Activated naive CD4-positive, alpha-beta T cell treated with anti-CD3 and anti-CD28 coated beads, Interleukin-2, amount 50 U/mL, for 24 hours (primary cell): ENCODE measurements around the gene MDN1.
"Not testable (repeated sequence)": the region's sequence is repeated elsewhere in the genome, so short reads cannot be mapped to it uniquely, and the experiment has no call there.

Source experiments
- H3K27ac Mint-ChIP-seq: one replicate; pipeline ENCODE4 v1.8.0; 2021; ENCODE audit warnings: mild to moderate bottlenecking, mixed read lengths
- H3K27me3 Mint-ChIP-seq: one replicate; pipeline ENCODE4 v1.8.0; 2021; ENCODE audit warnings: mixed read lengths
- H3K36me3 Mint-ChIP-seq: one replicate; pipeline ENCODE4 v1.8.0; 2021; ENCODE audit warnings: mixed read lengths
- H3K4me1 Mint-ChIP-seq: one replicate; pipeline ENCODE4 v1.8.0; 2021; ENCODE audit warnings: mixed read lengths
- H3K4me3 Mint-ChIP-seq: one replicate; pipeline ENCODE4 v1.8.0; 2021; ENCODE audit warnings: mild to moderate bottlenecking, mixed read lengths
- H3K9me3 Mint-ChIP-seq: one replicate; pipeline ENCODE4 v1.8.0; 2021; ENCODE audit warnings: mixed read lengths

The MDN1 gene

GRCh38 chr6:89670935-89671565 is 148.5 kb downstream of the MDN1 start:
- peaks cover 22% of the 10 kb centered on the region for H3K36me3 Mint-ChIP-seq

GRCh38 chr6:89669002-89669401 is 150.6 kb downstream of the MDN1 start:
- Mint-ChIP-seq H3K4me3 (no peak overlapping the region), H3K4me1 (peaks cover 4% of the 10 kb centered on the region), H3K36me3 (peaks cover 17% of the 10 kb centered on the region), H3K27ac (no peak overlapping the region), H3K9me3 (no peaks in the 10 kb centered on the region), H3K27me3 (no peaks in the 10 kb centered on the region)

More at GRCh38 chr6:89670935-89671565, 148.5 kb downstream of the MDN1 start:
- Mint-ChIP-seq H3K27me3 (no peaks in the 10 kb centered on the region), H3K4me1 (peaks cover 4% of the 10 kb centered on the region), H3K9me3 (no peaks in the 10 kb centered on the region), H3K27ac (no peak overlapping the region), H3K4me3 (no peak overlapping the region)

- Mint-ChIP-seq H3K9me3 (no peaks in the 10 kb centered on the region), H3K4me1 (peaks cover 4% of the 10 kb centered on the region), H3K27ac (peak overlapping the region; percentile 79), H3K4me3 (no peak overlapping the region), H3K27me3 (no peaks in the 10 kb centered on the region), H3K36me3 (peaks cover 15% of the 10 kb centered on the region)
Measured at GRCh38 chr6:89667872-89668556, 151.6 kb downstream of the MDN1 start.

- no peaks in the 10 kb centered on the region for H3K27me3 Mint-ChIP-seq
- H3K27ac Mint-ChIP-seq = no peak overlapping the region
- no peak overlapping the region for H3K4me3 Mint-ChIP-seq
- H3K36me3 Mint-ChIP-seq = peaks cover 20% of the 10 kb centered on the region
- H3K9me3 Mint-ChIP-seq = no peaks in the 10 kb centered on the region
- H3K4me1 Mint-ChIP-seq = no peaks in the 10 kb centered on the region
Measured at GRCh38 chr6:89662659-89663223, 156.9 kb downstream of the MDN1 start.

- Mint-ChIP-seq H3K4me3 (no peak overlapping the region), H3K27ac (peak overlapping the region; percentile 14), H3K4me1 (no peaks in the 10 kb centered on the region), H3K27me3 (no peaks in the 10 kb centered on the region), H3K9me3 (no peaks in the 10 kb centered on the region), H3K36me3 (peaks cover 20% of the 10 kb centered on the region)
Measured at GRCh38 chr6:89661559-89661958, 158.0 kb downstream of the MDN1 start.

- H3K27ac Mint-ChIP-seq = no peak overlapping the region
- peaks cover 20% of the 10 kb centered on the region for H3K36me3 Mint-ChIP-seq
- H3K9me3 Mint-ChIP-seq = no peaks in the 10 kb centered on the region
- no peaks in the 10 kb centered on the region for H3K4me1 Mint-ChIP-seq
- H3K4me3 Mint-ChIP-seq = no peak overlapping the region
- H3K27me3 Mint-ChIP-seq = no peaks in the 10 kb centered on the region
Measured at GRCh38 chr6:89660981-89661380, 158.6 kb downstream of the MDN1 start.

GRCh38 chr6:89657445-89658158 is 162.0 kb downstream of the MDN1 start:
- Mint-ChIP-seq H3K9me3 (no peaks in the 10 kb centered on the region), H3K36me3 (peaks cover 16% of the 10 kb centered on the region), H3K4me3 (no peak overlapping the region), H3K4me1 (no peaks in the 10 kb centered on the region), H3K27me3 (no peaks in the 10 kb centered on the region), H3K27ac (no peak overlapping the region)

- H3K27ac Mint-ChIP-seq = no peak overlapping the region
- peaks cover 14% of the 10 kb centered on the region for H3K36me3 Mint-ChIP-seq
- H3K4me3 Mint-ChIP-seq = no peak overlapping the region
- H3K4me1 Mint-ChIP-seq = no peaks in the 10 kb centered on the region
- no peaks in the 10 kb centered on the region for H3K9me3 Mint-ChIP-seq
- H3K27me3 Mint-ChIP-seq = no peaks in the 10 kb centered on the region
Measured at GRCh38 chr6:89655122-89655521, 164.5 kb downstream of the MDN1 start.

- H3K4me3 Mint-ChIP-seq = no peak overlapping the region
- no peaks in the 10 kb centered on the region for H3K9me3 Mint-ChIP-seq
- peaks cover 23% of the 10 kb centered on the region for H3K36me3 Mint-ChIP-seq
Measured at GRCh38 chr6:89650579-89650978, 169.0 kb downstream of the MDN1 start.

GRCh38 chr6:89649682-89650081 is 169.9 kb downstream of the MDN1 start:
- Mint-ChIP-seq H3K27me3 (no peaks in the 10 kb centered on the region), H3K4me3 (no peak overlapping the region), H3K27ac (no peak overlapping the region), H3K36me3 (peaks cover 25% of the 10 kb centered on the region), H3K9me3 (no peaks in the 10 kb centered on the region), H3K4me1 (no peaks in the 10 kb centered on the region)

More at GRCh38 chr6:89650579-89650978, 169.0 kb downstream of the MDN1 start:
- Mint-ChIP-seq H3K4me1 (no peaks in the 10 kb centered on the region), H3K27me3 (no peaks in the 10 kb centered on the region), H3K27ac (no peak overlapping the region)

GRCh38 chr6:89644864-89645263 is 174.7 kb downstream of the MDN1 start:
- Mint-ChIP-seq H3K36me3 (peaks cover 21% of the 10 kb centered on the region), H3K4me3 (no peak overlapping the region), H3K27ac (no peak overlapping the region), H3K27me3 (no peaks in the 10 kb centered on the region), H3K4me1 (no peaks in the 10 kb centered on the region), H3K9me3 (no peaks in the 10 kb centered on the region)

- no peak overlapping the region for H3K27ac Mint-ChIP-seq
- H3K9me3 Mint-ChIP-seq = no peaks in the 10 kb centered on the region
- peaks cover 14% of the 10 kb centered on the region for H3K4me1 Mint-ChIP-seq
- H3K4me3 Mint-ChIP-seq = no peak overlapping the region
- H3K36me3 Mint-ChIP-seq = peaks cover 21% of the 10 kb centered on the region
- H3K27me3 Mint-ChIP-seq = no peaks in the 10 kb centered on the region
Measured at GRCh38 chr6:89643406-89643805, 176.2 kb downstream of the MDN1 start.

- Mint-ChIP-seq H3K4me1 (peaks cover 18% of the 10 kb centered on the region), H3K9me3 (no peaks in the 10 kb centered on the region), H3K27ac (no peak overlapping the region), H3K36me3 (peaks cover 22% of the 10 kb centered on the region), H3K4me3 (no peak overlapping the region), H3K27me3 (no peaks in the 10 kb centered on the region)
Measured at GRCh38 chr6:89642956-89643355, 176.6 kb downstream of the MDN1 start.

- not testable (repeated sequence) for H3K27ac Mint-ChIP-seq, H3K27me3 Mint-ChIP-seq, H3K9me3 Mint-ChIP-seq, H3K4me3 Mint-ChIP-seq
- Mint-ChIP-seq H3K4me1 (peaks cover 27% of the 10 kb centered on the region), H3K36me3 (peaks cover 19% of the 10 kb centered on the region)
Measured at GRCh38 chr6:89641581-89641980, 178.0 kb downstream of the MDN1 start.

GRCh38 chr6:89640804-89641203 is 178.8 kb downstream of the MDN1 start:
- H3K27ac Mint-ChIP-seq = no peak overlapping the region

More at GRCh38 chr6:89640804-89641203, 178.8 kb downstream of the MDN1 start:
- peaks cover 20% of the 10 kb centered on the region for H3K36me3 Mint-ChIP-seq
- peaks cover 34% of the 10 kb centered on the region for H3K4me1 Mint-ChIP-seq
- no peaks in the 10 kb centered on the region for H3K9me3 Mint-ChIP-seq
- no peaks in the 10 kb centered on the region for H3K27me3 Mint-ChIP-seq
- no peak overlapping the region for H3K4me3 Mint-ChIP-seq
